ENCODE results near the gene TMEM139.

DNA sequence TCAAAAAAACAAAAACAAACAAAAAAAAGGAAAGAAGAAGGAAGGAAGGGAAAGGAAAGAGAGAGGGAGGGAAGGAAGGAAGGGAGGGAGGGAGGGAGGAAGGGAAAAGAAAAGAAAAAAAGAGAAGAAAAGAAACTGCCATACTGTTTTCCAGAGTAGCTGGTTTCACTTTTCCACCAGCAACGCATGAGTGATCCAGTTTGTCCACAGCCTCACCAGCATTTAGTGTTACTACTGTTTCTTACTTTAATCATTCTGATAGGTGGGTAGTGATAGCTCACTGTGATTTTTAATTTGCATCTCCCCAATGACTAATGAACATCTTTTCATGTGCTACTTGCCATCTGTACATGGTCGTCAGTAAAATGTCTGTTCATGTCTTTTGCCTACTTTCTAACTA, 11.9 kb upstream of the TMEM139 start:
- TF ChIP-seq, protein P1, sequence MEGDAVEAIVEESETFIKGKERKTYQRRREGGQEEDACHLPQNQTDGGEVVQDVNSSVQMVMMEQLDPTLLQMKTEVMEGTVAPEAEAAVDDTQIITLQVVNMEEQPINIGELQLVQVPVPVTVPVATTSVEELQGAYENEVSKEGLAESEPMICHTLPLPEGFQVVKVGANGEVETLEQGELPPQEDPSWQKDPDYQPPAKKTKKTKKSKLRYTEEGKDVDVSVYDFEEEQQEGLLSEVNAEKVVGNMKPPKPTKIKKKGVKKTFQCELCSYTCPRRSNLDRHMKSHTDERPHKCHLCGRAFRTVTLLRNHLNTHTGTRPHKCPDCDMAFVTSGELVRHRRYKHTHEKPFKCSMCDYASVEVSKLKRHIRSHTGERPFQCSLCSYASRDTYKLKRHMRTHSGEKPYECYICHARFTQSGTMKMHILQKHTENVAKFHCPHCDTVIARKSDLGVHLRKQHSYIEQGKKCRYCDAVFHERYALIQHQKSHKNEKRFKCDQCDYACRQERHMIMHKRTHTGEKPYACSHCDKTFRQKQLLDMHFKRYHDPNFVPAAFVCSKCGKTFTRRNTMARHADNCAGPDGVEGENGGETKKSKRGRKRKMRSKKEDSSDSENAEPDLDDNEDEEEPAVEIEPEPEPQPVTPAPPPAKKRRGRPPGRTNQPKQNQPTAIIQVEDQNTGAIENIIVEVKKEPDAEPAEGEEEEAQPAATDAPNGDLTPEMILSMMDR (tag by site-specific recombination; IDR thresholded peaks at IDR 0.05): no peak
- TF ChIP-seq, protein P2, sequence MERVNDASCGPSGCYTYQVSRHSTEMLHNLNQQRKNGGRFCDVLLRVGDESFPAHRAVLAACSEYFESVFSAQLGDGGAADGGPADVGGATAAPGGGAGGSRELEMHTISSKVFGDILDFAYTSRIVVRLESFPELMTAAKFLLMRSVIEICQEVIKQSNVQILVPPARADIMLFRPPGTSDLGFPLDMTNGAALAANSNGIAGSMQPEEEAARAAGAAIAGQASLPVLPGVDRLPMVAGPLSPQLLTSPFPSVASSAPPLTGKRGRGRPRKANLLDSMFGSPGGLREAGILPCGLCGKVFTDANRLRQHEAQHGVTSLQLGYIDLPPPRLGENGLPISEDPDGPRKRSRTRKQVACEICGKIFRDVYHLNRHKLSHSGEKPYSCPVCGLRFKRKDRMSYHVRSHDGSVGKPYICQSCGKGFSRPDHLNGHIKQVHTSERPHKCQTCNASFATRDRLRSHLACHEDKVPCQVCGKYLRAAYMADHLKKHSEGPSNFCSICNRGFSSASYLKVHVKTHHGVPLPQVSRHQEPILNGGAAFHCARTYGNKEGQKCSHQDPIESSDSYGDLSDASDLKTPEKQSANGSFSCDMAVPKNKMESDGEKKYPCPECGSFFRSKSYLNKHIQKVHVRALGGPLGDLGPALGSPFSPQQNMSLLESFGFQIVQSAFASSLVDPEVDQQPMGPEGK (tag by site-specific recombination; IDR thresholded peaks at IDR 0.05): no peak
- no peak for TF ChIP-seq ZNF76 (tag by site-specific recombination; IDR thresholded peaks at IDR 0.05; ENCODE audit: borderline replicate concordance, low read depth)
- TF ChIP-seq ZEB2 (tag by site-specific recombination; IDR thresholded peaks at IDR 0.05): no peak
- TF ChIP-seq, protein P3, sequence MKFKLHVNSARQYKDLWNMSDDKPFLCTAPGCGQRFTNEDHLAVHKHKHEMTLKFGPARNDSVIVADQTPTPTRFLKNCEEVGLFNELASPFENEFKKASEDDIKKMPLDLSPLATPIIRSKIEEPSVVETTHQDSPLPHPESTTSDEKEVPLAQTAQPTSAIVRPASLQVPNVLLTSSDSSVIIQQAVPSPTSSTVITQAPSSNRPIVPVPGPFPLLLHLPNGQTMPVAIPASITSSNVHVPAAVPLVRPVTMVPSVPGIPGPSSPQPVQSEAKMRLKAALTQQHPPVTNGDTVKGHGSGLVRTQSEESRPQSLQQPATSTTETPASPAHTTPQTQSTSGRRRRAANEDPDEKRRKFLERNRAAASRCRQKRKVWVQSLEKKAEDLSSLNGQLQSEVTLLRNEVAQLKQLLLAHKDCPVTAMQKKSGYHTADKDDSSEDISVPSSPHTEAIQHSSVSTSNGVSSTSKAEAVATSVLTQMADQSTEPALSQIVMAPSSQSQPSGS (tag by site-specific recombination; IDR thresholded peaks at IDR 0.05; ENCODE audit: low read depth): no peak
- TF ChIP-seq ZBTB1 (tag by site-specific recombination; IDR thresholded peaks at IDR 0.05): no peak
- no peak for TF ChIP-seq ZNF48 (tag by site-specific recombination; IDR thresholded peaks at IDR 0.05)
- TF ChIP-seq SCRT1 (tag by site-specific recombination; IDR thresholded peaks at IDR 0.05; ENCODE audit: borderline replicate concordance): no peak

All from HEK293 (cell line).